Right lobe of liver (tissue), 4 donors: ENCODE measurements around the gene HTR7.

Experiments
- CTCF ChIP-seq, 4 donors: fragments of 200-600 bp in 3 of 4; fragments of 450-650 bp in 1 of 4; IDR thresholded peaks; one replicate each; pipeline versions ENCODE4 v1.5.1 to v1.8.0; 2016 to 2022; ENCODE audit warnings: antibody characterized with exemption in 4 of 4, mild to moderate bottlenecking in 2 of 4
- POLR2A ChIP-seq: fragments of 450-650 bp; IDR thresholded peaks from one replicate; pipeline ENCODE4 v1.6.1; 2017; ENCODE audit warnings: antibody characterized with exemption, mild to moderate bottlenecking
- donor health status: DM: no; HTN: no; CAD: no.
- donor health status: DM: no; HTN: no; CAD: no.
- donor health status: DM: no; HTN: yes; CAD: no.

DNA sequence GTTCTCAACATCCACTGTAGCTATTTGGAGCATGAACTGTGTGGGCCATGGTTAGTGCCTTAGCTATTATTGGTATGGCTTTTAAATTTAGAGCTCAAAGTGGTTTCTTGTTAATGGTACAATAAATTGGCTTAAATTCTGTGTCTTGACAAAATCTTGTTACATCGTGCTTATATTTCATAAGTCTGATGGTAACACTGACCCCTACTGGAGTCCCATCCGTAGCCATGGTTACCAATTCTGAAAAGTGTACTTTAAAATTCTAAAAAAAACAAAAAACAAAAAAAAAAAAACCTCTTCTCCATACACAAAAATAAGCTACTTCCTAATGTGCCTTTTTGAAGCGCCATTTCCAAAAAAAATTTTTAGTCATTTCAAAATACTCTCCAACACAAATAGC, 7.6 kb upstream of the HTR7 start:
- no peak for TF ChIP-seq POLR2A
- peak in 3 of 4 donors; percentile 13 to 20 (median 15) for TF ChIP-seq CTCF (IDR thresholded peaks at IDR 0.05)
